ENCODE results near the gene DNAJC12. TPM values are rescaled to one million over a fixed set of nuclear protein-coding genes. Genes with fewer than 3 reads are reported as not detected.
"Not testable (repeated sequence)": the region's sequence is repeated elsewhere in the genome, so short reads cannot be mapped to it uniquely, and the experiment has no call there.

The DNAJC12 gene
- total RNA-seq, result 8.6 to 9.3 TPM (median 9.2 TPM) in 3 replicates

DNA sequence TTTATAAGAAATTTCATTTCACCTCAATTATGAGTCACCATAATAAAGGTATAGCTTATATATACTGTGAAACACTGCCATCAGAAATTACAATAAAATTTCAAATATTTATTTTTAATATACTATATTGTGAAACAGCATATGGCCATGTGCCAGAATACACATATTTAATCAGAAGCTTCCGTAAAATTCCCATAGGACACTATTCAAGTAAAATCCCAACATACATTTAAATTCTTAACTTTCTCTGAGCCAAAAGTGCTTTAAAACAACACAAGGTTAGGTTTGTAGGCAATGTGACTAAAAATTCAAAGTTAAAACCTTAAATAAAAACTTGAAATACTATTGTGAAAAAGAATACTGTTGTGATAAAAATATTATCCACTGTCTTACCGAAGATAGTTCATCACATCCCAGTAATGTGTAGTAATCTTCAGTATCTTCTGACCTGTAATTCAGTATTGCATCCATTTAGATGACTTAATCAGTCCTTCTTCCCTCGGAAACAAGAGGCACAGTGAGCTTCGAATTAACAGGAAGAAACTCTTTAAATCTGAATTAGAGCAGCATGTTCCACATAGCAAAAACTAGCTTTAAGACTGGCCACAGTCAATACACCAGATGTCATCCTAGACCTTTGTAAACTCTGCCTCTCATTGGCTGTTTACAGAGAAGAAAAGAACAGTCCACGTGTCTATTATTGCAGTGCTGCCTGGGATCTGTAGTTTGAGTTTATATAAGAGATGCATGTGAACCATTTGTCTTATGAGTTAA is at the start of gene DNAJC12:
Gene DNAJC12, minus strand, starts transcription at position 648 of the 774 bp plus-strand sequence. Its CDS starts 177 bp downstream, at position 471.
- peak within 1 kb of the TSS; percentile 74 for H3K4me3 Mint-ChIP-seq
- no peaks in the 10 kb centered on the region for H3K36me3 Mint-ChIP-seq
- TF ChIP-seq, protein P1, sequence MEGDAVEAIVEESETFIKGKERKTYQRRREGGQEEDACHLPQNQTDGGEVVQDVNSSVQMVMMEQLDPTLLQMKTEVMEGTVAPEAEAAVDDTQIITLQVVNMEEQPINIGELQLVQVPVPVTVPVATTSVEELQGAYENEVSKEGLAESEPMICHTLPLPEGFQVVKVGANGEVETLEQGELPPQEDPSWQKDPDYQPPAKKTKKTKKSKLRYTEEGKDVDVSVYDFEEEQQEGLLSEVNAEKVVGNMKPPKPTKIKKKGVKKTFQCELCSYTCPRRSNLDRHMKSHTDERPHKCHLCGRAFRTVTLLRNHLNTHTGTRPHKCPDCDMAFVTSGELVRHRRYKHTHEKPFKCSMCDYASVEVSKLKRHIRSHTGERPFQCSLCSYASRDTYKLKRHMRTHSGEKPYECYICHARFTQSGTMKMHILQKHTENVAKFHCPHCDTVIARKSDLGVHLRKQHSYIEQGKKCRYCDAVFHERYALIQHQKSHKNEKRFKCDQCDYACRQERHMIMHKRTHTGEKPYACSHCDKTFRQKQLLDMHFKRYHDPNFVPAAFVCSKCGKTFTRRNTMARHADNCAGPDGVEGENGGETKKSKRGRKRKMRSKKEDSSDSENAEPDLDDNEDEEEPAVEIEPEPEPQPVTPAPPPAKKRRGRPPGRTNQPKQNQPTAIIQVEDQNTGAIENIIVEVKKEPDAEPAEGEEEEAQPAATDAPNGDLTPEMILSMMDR (IDR thresholded peaks at IDR 0.05; ENCODE audit: unreplicated experiment), result no peak
- H3K27me3 Mint-ChIP-seq (ENCODE audit: low read depth), result no peaks in the 10 kb centered on the region
- DNase-seq (ENCODE audit: low spot score in 2 of 2, unreplicated experiment in 2 of 2), result no peak
- H3K9me3 Mint-ChIP-seq, result peaks cover 10% of the 10 kb centered on the region
- H3K4me1 Mint-ChIP-seq, result peaks cover 14% of the 10 kb centered on the region
- peak within 1 kb of the TSS; percentile 86 for H3K27ac Mint-ChIP-seq

DNA sequence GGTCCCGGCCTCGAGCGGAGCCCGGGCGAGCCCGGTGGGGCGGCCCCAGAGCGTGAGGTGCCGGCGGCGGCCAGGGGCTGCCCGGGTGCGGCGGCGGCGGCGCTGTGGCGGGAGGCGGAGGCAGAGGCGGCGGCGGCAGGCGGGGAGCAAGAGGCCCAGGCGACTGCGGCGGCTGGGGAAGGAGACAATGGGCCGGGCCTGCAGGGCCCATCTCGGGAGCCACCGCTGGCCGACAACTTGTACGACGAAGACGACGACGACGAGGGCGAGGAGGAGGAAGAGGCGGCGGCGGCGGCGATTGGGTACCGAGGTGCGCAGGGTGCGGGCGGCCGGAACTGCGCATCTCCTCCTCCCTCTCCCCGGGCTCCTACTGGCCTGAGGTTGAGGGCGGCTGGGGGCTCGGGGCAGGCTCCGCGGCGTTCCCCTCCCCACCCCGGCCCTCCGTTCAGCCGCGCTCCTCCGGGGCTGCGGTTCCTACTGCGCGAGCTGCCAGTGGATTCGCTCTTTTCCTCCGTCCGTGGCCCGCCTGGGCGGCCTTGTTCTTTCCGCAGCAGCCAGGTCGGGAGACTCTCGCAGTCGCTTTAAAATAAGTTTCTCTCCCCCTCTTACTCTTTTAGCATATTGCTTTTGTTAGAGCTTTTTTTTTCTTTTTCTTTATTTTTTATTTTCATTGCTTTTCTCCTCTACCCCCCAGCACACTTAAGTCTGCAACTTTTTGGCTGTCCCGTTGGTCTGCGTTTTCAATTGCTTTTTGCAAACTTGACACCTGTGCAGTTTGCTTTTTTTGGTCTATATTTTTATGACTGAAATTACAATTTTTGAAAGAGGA is 47.1 kb upstream of the DNAJC12 start:
- Mint-ChIP-seq H3K36me3 (peaks cover 20% of the 10 kb centered on the region), H3K4me1 (peaks cover 7% of the 10 kb centered on the region), H3K27ac (peak overlapping the region; percentile 92)

DNA sequence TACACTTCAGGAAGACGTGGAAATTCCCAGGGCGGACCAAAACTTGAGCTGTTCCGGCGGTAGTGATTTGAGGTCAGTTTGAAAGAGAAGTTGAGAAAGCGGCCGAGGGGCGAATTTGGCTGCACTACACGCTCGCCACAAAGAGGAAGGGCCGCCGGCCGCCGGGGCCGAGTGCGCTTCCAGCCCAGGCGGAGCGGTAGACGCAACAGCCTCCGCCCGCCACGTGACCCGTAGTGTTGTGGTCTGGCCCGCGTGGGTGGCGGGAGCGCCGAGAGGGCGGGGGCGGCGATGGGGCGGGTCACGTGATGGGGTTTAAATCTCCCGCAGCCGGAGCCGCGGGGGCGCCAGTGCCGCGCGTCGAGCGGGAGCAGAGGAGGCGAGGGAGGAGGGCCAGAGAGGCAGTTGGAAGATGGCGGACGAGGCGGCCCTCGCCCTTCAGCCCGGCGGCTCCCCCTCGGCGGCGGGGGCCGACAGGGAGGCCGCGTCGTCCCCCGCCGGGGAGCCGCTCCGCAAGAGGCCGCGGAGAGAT is 46.4 kb upstream of the DNAJC12 start, which contains the start of gene SIRT1:
Gene SIRT1, plus strand, starts transcription at position 344 of the 529 bp plus-strand sequence. Its CDS starts 66 bp downstream, at position 410.
- Mint-ChIP-seq H3K4me3 (peak within 1 kb of the TSS; percentile 91), H3K9me3 (no peaks in the 10 kb centered on the region), H3K36me3 (peaks cover 16% of the 10 kb centered on the region), H3K27me3 (ENCODE audit: low read depth) (no peaks in the 10 kb centered on the region), H3K27ac (peak within 1 kb of the TSS; percentile 95), H3K4me1 (peaks cover 7% of the 10 kb centered on the region)
- DNase-seq (ENCODE audit: low spot score in 2 of 2, unreplicated experiment in 2 of 2), result peak; percentile 96 to 97
- TF ChIP-seq, protein P1 (IDR thresholded peaks at IDR 0.05; ENCODE audit: unreplicated experiment), result no peak

More for the DNA sequence above, 47.1 kb upstream of the DNAJC12 start:
- Mint-ChIP-seq H3K27me3 (ENCODE audit: low read depth) (no peaks in the 10 kb centered on the region), H3K4me3 (peak overlapping the region; percentile 91), H3K9me3 (no peaks in the 10 kb centered on the region)
- peak; percentile 59 to 78 for DNase-seq (ENCODE audit: low spot score in 2 of 2, unreplicated experiment in 2 of 2)
- TF ChIP-seq, protein P1 (IDR thresholded peaks at IDR 0.05; ENCODE audit: unreplicated experiment), result no peak

DNA sequence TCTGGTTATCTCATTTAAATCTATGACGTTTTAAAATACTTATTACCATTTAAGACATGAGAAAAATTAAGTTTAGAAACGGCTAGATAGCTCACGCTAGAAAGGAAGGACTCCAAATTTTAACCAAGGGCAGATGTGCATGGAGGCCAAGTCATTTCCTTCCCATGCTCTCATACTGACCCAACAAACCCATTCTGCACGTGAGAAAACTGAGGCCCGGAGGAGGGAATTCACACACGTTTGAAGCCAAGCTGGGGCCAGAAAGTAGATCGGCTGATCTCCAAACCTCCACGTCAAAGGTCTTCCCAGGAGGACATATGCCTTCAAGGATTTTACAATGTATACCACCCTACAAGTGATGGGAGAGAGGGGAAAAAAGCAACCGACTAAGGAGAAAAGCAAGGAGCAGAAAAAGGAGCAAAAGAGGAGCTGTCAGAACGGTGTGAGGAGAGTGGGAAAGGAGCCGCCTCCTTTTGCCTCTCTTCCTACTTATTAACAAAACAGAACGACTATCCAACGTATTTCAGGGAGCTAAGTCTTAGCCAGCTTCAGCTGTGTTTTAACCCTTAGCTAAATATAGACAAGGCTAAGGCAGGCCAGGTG is 45.8 kb upstream of the DNAJC12 start:
- no peak for DNase-seq (ENCODE audit: low spot score in 2 of 2, unreplicated experiment in 2 of 2)
- Mint-ChIP-seq H3K9me3 (no peaks in the 10 kb centered on the region), H3K27me3 (ENCODE audit: low read depth) (no peaks in the 10 kb centered on the region), H3K4me3 (peak overlapping the region; percentile 79), H3K27ac (peak overlapping the region; percentile 95), H3K36me3 (peaks cover 11% of the 10 kb centered on the region), H3K4me1 (peaks cover 7% of the 10 kb centered on the region)
- TF ChIP-seq, protein P1 (IDR thresholded peaks at IDR 0.05; ENCODE audit: unreplicated experiment), result no peak

DNA sequence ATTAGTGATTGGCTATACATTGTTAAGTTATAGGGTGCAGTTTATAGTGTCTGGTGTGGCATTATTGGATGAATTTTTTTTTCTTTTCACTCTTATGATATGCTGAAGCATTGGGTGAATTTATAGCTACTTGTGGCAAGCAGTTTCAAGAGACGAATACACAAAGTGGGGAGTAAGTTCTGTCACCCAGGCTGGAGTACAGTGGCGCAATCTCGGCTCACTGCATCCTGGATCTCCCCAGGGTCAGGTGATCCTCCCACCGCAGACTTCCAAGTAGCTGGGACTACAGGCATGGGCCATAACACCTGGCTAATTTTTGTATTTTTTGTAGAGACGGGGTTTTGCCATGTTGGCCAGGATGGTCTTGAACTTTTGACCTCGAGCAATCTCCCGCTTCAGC is 40.1 kb upstream of the DNAJC12 start:
- Mint-ChIP-seq H3K27ac (no peak overlapping the region), H3K4me1 (no peaks in the 10 kb centered on the region), H3K27me3 (ENCODE audit: low read depth) (no peaks in the 10 kb centered on the region), H3K36me3 (no peaks in the 10 kb centered on the region), H3K9me3 (no peaks in the 10 kb centered on the region), H3K4me3 (no peak overlapping the region)
- TF ChIP-seq, protein P1 (IDR thresholded peaks at IDR 0.05; ENCODE audit: unreplicated experiment), result no peak
- DNase-seq (ENCODE audit: low spot score in 2 of 2, unreplicated experiment in 2 of 2), result no peak

DNA sequence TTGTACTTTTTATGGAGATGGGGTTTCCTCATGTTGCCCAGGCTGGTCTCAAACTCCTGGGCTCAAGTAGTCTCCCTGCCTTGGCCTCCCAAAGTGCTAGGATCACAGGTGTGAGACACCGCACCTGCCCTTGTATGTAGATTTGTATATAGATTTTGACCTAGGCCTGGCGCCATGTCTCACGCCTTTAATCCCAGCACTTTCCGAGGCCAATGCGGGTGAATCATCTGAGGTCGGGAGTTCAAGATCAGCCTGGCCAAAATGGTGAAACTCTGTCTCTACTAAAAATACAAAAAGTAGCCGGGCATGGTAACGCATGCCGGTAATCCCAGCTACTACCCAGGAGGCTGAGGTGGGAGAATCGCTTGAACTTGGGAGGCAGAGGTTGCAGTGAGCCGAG is 39.4 kb upstream of the DNAJC12 start:
- not testable (repeated sequence) for H3K36me3 Mint-ChIP-seq; H3K4me3 Mint-ChIP-seq; H3K27ac Mint-ChIP-seq; H3K27me3 Mint-ChIP-seq (ENCODE audit: low read depth); H3K9me3 Mint-ChIP-seq; DNase-seq (ENCODE audit: low spot score in 2 of 2, unreplicated experiment in 2 of 2); H3K4me1 Mint-ChIP-seq

All from mesothelial cell of epicardium (in vitro differentiated cells).